ENCODE measurements around the gene GCNA.

DNA sequence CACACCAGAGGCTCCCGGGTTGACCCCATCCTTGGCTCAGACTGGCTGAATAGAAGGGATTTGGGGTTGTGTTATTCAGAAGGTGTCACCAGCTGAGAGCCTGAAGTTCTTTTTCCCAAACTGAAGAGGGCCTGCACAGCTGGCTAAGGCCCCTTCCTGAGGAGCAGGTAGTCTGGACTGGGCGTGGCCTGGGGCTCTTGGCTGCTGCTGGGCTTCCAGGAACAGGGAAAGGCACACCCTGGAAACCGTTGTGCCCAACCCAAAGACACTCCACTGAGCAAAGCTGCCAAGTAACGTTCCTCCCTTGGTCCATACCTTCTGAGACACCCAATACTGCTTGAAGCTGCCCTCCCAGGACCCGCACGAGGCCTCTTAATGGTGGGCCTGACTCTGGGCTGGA, 48.3 kb downstream of the GCNA start:
- TF ChIP-seq FOXP2 (optimal IDR thresholded peaks at IDR 0.05; ENCODE audit: control extremely low read depth, extremely low read length, insufficient read depth) (no peak), POLR2AphosphoS5 (IDR thresholded peaks at IDR 0.05; ENCODE audit: borderline replicate concordance, low read depth, low read length) (no peak), EZH2 (IDR thresholded peaks at IDR 0.05) (no peak)
